HS-5 (cell line): ENCODE measurements around the gene MTOR.

Experiments
- DNase-seq: peaks from one replicate; pipeline ENCODE4 v3.0.0-alpha.2; 2012; ENCODE audit warnings: low read depth

The MTOR gene

DNA sequence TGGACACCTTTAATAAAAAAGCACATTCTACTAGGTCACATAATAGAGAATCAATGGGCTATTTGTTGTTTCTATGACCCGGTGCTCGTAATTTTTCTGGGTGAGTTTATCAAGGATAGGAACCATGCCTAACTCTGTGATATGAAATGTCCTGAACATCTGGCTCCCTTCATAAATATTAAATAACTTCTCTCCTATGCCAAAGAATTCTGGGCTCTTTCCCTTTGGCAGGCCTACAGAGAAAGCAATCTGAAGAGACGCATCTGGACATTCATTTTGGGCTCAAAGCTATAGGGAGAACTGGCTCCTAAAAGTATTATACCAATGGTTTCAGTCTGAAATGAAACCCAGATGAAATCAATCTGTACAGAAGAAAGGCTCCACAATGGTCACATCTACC lies 112.0 kb downstream of the MTOR start:
- DNase-seq, result no peak

DNA sequence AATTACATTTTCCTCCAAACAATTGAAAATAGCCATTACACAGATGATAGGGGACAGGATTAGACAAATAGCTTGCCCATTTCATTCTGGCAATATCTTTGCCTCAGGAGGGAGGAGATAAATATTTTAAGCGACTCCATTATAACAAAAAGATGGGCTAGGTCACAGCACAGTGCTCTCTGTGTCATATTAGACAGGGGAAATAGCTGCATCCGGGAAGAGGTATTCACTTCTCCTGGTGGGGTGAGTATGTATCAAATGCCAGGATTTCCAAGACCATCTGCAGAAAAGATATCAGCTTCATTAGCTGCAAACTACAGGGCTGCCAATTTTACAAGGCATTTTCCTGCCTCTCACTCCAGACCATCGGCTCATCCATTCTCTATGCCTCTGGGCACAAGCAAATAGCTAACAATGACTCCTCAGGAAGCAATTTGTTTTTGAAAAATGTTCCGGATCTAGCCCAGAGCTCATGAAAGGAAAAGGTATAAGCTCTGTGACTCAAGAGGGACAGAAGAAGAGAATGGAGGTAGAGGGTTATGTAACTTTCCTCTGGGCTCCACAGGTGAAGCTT lies 115.1 kb downstream of the MTOR start:
- no peak for DNase-seq

- no peak for DNase-seq
Observed at GRCh38 chr1:11145741-11146140, 116.6 kb downstream of the MTOR start.

DNA sequence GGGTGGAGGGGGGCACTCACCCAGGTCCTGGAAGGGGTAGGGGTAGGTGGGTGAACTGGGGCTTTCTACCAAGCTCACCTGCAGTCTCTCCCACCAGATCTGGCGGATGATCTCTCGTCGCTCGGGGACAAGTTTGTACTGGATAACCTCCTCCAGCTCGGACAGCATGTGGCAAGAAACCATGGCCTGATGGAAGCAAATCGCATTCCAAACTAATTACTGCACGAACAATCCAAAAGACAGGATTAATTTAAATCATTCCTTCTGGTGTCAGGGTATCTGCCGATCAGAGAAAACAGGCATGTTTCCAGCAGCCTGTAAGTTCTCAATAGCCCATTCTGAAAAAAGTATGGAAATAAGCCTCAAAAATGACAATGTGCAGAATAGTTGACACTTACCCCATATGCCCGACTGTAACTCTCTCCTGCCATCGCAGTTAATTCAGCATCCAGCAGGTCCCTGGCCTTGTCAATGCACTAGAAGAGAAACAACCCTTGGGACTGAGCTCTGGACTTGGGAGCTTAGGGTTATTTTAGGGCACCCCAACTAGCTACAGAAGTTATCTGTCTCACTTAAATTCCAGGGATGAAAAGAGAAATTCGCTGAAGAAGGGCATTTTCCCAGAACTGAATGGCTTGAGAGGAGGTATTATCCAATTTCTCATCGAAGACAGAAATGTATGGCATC lies 117.6 kb downstream of the MTOR start:
- DNase-seq, result no peak

DNA sequence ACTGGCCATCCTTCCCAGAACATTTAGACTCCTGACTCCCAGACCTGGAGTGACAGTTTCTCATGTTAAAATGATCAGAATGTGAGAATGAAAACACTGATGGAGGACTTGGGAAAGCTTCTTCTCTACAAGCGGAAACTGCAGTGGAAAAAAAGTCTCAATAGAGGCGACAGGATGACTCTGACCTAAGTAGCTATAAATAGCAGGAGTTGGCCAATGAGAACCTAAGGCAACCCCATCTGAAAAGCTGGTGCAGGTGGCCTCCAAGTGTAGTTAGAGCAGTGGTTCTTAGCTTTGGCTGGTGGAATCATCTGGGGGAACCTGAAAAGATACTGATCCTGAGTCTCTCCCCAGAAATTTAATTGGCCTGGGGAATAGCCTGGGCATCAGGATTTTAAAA lies 118.4 kb downstream of the MTOR start:
- DNase-seq, result no peak

DNA sequence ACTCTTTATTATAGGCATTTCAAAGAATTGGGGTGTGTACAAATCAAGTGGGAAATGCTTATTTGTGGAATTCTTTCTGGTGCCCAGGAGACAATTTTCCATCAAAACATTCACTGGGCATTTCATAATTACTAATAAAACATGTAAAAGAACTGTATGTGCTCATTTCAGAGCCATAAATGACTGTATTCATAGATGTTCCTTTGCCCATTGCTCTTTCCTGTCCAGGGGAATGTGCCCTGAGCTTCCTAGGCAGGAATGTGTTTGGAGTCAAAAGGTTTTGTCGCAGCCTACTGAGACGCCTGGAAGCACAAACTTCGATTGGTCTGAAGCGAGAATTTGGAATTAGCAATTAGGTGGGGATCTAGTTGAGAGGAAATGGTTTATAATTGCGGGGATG lies 119.0 kb downstream of the MTOR start:
- DNase-seq, result no peak

DNA sequence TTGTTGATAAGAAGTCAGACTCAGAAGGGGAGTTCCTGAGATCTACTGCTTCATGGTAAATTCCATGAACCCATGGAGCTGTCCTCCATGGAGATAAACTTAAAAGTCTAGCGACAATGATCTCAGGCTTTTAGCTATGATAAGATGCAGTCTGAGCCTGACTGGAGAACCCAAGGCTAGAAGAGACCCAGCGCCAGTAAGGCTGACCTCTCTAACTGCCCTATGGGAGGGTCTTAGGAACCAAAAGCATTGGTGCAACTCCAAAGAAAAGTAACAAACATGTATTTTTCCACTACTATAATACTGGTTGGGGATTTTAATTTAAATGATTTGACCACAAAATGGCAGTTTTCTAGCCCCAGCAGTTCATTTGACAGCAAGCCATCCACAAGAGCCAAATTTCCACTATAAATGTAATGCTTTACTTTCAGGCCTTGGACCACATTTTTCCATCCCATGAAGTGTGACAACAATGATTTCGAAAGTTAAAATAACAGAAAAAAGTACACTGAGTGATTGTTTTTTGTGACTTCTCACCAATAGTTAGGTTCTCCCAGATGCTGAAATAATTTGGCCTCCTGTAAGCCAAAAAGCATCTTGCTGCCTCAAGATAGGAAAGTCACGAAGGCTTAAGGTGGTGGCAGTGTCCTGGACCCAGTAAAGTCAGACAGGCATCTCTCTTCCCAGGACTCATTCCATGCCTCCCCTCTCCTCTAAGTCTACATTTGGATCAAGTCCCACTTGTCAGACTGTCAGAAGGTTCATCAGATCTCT lies 119.5 kb downstream of the MTOR start:
- DNase-seq, result no peak

DNA sequence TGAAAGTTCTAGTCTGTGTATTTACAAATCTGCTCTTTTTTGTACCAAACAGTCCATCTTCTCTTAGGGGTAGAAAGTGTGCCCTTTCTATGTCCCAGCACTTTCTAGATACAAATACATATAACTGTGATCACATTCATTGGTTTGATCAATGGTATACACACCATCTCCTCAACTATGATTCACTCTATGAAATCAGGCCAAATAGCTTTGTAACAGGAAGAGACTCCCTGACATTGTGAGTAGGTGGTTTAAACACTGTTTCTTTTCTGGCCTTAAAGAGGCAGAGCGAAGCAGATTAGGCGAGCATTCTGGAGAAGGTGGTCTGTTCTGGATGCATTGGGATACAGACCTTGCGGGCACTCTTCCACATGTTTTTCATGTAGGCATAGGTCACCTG lies 123.4 kb downstream of the MTOR start:
- DNase-seq, result peak; percentile 20

- DNase-seq, result no peak
Observed at GRCh38 chr1:11138029-11138428, 124.3 kb downstream of the MTOR start.

DNA sequence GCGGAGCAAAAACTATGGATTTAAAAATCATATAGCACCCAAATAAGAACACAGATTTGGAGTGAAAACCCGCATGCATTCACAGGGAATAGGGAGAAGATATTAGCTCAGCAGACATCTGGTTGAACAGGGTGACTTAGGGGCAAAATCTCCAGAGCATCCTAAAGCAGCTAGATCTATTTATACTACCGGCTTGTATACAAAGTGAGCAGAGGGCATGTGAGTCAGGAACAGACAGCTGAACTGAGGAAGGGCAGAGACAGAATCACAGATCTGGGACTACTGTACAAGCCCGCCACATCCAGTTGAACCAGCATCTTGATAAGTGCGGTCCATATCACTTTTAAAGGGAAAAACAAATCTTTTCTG lies 127.5 kb downstream of the MTOR start:
- DNase-seq, result no peak

- peak; percentile 26 for DNase-seq
Observed at GRCh38 chr1:11134251-11134897, 128.0 kb downstream of the MTOR start.

GRCh38 chr1:11132563-11133293 lies 129.6 kb downstream of the MTOR start:
- no peak for DNase-seq

- no peak for DNase-seq
Observed at GRCh38 chr1:11131816-11132215, 130.5 kb downstream of the MTOR start.

DNA sequence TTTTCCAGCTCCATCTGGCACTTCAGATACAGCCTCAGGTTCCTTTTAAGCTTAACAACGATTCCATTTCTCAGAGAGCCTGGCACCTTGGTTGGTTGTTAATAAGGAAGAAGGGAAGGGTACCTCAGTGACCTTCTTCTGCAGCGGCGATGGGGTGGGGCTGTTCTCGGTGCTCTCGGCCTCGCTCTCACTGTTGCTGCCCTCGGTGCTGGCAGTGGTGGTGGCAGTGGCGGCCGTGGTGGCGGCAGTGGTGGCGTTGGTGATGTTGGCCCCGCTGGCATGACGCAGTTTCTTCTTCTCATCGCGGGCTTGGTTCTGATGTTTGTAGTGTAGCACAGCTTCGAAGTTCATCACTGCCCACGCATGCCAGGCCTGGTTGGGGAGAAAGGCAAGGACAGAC lies 131.9 kb downstream of the MTOR start:
- no peak for DNase-seq

DNA sequence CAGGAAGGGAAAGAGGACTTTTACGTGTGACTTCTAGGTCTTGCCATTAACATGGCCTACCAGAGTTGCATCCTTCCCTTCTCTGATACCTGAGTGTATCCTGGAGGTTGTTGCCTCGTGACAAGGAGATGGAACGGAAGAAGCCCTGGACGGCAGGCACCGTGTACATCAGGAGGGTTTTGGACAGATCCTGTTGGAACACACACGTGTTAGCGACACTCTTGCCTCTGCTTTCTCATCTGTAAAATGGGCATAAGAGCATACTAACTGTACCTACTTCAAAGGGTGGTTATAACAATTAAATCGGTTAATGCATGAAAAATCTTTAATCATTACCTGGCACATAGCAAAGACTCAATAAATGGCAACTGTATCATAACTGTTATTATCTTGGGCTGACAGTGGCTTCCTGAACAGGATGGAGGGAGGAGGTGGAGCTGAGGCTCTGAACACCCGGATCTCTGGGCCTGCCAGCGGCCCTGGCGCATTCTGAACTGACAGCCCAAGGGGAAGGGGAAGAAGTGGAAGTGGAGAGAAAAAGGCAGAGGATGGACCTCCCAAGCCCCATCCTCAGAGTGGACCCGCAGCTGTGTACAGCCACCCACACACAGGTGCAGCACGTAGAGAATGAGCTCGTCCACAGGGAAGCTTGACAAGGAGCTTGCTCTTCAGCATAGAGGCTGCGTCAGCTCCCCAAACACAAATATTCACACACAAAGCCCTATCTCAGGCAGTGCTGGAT lies 132.5 kb downstream of the MTOR start:
- DNase-seq, result no peak

- DNase-seq, result no peak
Observed at GRCh38 chr1:11126569-11126968, 135.8 kb downstream of the MTOR start.

DNA sequence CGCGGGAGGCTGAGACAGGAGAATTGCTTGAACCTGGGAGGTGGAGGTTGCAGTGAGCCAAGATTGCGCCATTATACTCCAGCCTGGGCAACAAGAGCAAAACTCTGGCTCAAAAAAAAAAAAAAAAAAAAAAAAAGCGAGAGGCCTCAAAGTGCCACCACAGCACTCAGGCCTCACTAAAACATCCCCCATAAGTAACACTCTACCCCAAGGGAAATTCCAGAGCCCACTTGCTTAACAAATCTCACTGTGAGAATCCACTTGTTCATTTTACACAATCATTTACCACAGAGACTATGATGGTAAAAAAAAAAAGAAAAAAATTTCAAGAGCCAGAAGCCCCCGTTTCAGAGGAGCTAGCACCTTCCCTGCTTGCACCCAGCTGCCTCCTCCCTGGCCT lies 136.4 kb downstream of the MTOR start:
- no peak for DNase-seq

GRCh38 chr1:11124965-11125364 lies 137.4 kb downstream of the MTOR start:
- no peak for DNase-seq

- DNase-seq, result no peak
Observed at GRCh38 chr1:11116318-11116717, 146.0 kb downstream of the MTOR start.

- DNase-seq, result no peak
Observed at GRCh38 chr1:11114966-11115365, 147.4 kb downstream of the MTOR start.

DNA sequence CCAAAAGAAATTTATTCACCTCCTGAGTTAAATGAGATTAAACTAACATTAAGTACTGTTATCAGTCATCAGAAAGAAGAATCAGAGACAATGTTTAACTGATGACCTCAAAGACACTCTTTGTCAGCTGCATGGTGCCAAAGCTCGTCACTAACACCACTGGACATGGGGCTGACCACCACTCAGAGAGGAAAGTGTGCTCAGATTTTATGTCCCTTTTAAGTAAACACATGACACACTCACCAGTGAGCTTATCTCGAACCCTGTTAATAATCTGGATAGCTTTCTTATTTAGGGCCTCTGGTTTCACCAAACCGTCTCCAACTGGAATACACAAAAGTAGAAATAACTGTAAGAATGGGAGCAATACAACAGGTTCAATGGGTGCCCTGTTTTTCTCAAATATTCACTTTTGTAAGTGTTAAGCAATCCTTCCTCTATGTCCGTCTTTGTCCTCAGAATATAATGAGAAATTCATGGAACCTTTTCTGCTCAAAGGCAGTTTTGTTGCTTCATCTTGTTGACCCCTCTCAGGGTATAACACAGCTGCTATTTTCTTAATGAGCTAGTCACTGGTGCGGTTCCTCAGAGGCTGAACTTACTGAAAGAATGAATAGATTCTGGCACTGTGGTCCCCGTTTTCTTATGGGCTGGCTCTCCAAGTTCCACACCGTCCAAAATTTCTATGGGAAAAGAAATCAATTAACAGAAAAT lies 153.1 kb downstream of the MTOR start:
- DNase-seq, result no peak
